ENCODE results near the gene ZBTB7C.

Gene ZBTB7C

DNA sequence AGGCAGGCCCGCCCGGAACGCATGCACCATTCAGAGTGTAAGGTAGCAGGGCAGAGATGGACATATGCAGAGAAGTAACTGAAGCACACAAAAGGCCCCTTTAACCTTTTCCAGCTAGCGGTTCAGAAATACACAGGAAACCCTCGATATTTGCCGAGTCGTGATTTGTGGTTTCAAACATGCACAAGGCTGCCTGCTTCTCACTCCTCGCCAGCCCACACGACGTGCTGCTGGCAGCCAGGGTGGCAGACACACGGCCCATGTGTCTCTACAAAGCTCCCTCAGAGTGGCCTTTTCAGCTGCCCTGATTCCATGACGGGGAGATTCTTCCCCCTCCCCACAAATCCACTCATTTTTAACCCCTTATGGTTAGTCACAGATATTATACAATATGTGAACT, 23.6 kb downstream of the ZBTB7C start:
- no peak for DNase-seq

- no peak for DNase-seq
Measured at GRCh38 chr18:48376934-48377333, 32.2 kb downstream of the ZBTB7C start.

- DNase-seq = no peak
Measured at GRCh38 chr18:48376406-48376805, 32.8 kb downstream of the ZBTB7C start.

DNA sequence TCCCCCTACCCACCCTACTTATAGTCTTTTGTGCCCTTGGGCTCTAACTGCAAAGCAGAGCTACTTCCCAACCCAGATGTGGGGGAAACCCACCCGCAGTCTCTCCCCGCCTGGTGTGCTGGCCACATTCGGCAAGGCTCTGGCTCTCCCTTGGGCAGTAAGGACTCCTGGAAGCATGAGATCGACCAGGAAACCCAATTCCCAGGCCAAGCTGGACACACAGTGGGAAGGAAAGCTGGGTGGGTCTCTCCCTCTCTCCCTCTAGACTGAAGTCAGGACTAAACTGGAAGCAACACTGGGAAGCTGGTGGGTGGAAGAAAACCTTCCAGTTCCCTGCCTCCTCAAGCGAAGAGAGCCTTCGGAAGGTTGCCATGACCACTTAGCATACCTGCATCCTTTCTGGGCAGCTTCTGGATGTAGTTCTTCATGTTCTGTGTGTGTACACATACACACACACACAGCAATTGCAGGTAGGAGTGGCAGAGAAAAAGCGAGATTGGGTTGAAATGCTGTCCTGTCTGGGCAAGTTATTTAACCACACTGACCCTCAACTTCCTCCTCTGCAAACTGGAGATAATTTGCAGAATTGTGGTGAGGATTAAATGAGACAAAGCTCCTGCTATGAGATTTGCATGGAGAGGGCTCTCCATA, 33.9 kb downstream of the ZBTB7C start:
- DNase-seq = no peak

DNA sequence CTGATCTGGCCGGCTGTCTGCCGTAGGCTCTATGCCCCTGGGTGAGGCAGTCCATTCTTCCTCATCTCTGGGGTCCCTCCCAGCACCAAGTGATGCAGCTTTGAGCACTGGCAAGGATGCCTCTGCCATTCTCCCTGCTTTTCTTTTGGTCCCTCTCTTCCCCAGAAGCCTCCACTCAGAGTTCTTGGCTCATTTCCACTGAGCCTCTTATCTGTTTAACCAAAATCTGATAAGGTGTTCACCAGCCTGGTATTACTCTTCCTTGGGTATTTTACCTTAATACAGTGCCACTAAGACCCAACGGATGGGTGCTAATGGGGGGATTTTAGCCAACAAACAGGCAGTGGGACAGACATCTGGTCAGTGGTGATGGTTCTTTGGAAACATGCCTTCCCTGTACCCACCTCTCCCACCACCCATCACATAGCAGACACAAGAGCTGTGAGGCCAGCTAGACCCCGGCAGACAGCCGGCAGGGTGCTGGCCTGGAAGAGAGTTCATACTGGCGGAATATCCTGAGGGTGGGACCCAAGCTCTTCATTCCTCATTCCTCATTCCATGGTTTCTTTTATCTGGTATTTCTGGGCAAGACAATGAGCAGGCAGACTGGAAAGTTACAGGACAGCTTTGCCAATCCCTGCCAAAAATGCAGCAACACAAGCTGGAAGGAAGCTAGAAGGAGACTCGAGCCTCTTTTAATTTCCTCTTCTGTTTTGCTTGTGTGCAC, 34.6 kb downstream of the ZBTB7C start:
- DNase-seq = no peak

GRCh38 chr18:48371854-48372602, 37.2 kb downstream of the ZBTB7C start:
- no peak for DNase-seq

- no peak for DNase-seq
Measured at GRCh38 chr18:48367557-48367956, 41.6 kb downstream of the ZBTB7C start.

GRCh38 chr18:48365965-48366364, 43.2 kb downstream of the ZBTB7C start:
- DNase-seq = no peak

DNA sequence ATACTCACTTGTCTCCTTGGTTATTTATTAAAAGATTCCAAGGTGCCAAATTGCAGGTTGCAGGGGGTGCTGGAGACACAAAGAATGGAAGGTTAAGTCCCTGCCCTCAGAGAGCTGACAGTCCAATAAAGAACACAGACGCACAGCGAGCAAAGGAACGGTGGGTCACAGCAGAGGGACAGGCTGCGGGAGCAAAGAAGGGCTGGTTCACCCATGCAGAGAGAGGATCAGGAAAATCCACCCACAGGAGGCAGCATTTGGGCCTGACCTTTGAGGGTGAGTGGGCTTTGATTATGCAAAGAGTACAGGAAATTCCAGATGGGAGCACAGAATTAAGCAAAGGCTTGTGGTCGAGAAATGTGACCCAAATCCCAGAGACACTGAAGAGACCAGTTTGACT, 45.0 kb downstream of the ZBTB7C start:
- no peak for DNase-seq

GRCh38 chr18:48363175-48363574, 46.0 kb downstream of the ZBTB7C start:
- no peak for DNase-seq

DNA sequence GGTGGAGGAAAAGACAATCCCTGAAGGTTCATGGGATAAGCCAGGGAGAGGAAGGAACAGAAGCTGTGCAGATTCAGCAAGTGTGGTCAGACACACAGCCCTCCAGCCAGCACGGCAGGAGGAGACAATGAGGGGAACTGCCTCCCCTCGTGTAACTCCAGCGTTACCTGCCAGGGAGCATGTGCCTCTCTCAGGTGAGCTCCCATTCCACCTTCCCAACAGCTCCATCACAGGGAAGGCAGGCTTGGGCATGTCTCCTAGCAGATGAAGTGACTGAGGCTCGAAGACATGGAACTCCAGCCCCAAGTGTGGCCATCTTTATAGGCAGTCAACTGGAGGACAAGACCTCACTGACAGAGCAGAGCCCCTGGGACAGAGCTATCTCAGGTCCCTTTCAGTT, 47.4 kb downstream of the ZBTB7C start:
- no peak for DNase-seq

- DNase-seq = no peak
Measured at GRCh38 chr18:48360376-48361021, 48.7 kb downstream of the ZBTB7C start.

- no peak for DNase-seq
Measured at GRCh38 chr18:48359626-48360025, 49.6 kb downstream of the ZBTB7C start.

DNA sequence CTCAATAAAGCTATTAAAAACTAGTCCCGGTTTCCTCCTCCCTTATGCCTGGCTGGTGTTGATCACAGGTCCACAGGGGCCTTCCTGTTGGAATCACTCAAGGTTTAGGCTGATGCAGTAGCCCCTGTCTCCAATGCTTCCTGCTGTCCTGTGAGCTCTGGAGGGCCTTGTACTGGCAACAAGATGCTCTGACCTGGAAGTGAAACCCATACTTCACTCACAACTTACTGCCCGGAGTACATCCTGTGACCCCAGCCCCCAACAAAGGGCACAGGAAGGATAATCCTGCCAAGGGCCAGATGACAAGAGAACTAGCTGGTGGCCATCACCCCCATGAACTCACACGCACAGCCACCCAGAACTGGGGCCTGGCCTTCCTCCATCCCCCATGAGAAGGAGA, 50.3 kb downstream of the ZBTB7C start:
- no peak for DNase-seq

DNA sequence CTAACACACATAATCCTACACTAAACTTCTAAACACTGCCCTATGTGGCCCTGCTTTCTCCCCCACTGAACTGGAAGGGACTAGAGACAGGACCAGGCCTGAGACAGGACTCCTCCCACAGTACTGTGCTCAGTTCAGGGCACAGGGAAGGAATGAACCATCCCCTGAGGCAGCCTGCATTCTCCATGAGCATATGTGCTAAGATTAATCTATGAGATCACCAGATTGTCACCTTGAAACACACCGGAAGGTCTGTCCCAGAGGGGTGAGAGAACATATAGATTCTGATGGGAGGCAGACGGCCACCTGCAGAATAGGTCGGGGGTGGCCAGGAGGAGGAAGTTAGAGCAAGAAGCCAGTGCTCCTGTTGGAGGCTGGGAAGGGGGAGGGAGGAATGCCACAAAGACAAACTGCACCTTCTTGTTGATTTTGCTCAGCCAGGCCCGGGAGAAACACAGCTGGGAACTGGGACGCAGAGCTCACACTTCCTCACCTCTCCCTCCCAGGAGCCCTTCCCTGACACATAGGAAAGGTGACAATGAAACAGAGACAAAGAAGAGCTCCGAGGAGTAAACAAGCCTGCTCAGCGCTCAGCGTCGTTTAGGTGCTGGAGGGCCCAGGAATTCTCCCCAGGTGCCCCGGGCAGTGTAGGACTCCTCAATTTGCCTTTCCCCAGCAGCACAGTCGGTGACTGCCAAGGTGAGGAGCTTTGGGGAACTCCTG, 52.1 kb downstream of the ZBTB7C start:
- DNase-seq = no peak

DNA sequence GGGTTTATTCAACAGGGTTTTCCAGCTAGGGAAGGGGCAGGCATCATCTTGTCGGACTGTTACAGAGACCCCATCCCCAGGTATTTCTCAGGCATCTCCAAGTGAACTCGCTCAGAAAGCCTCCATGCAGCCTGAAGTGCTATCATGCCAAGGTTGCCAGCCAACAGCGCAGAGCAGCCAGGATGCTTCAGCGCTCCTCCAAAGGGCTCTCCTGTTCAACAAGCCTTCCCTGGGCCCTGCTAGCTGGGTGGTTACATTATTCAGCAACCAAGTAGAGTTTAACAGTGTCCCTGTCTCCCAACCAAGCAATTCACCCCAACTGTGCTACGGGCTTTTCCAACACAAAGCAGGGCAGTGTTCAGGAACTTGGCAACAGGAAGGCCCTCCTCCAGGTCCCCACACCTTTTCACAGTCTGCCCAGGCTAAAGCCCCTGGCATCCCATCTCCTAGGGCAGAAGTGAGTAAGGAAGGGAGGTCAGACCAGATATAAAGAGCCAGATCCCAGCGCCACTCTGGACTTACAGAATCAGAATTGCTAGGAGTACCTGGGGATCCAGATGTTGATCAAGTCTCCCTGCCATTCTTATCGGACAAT, 52.9 kb downstream of the ZBTB7C start:
- no peak for DNase-seq

DNA sequence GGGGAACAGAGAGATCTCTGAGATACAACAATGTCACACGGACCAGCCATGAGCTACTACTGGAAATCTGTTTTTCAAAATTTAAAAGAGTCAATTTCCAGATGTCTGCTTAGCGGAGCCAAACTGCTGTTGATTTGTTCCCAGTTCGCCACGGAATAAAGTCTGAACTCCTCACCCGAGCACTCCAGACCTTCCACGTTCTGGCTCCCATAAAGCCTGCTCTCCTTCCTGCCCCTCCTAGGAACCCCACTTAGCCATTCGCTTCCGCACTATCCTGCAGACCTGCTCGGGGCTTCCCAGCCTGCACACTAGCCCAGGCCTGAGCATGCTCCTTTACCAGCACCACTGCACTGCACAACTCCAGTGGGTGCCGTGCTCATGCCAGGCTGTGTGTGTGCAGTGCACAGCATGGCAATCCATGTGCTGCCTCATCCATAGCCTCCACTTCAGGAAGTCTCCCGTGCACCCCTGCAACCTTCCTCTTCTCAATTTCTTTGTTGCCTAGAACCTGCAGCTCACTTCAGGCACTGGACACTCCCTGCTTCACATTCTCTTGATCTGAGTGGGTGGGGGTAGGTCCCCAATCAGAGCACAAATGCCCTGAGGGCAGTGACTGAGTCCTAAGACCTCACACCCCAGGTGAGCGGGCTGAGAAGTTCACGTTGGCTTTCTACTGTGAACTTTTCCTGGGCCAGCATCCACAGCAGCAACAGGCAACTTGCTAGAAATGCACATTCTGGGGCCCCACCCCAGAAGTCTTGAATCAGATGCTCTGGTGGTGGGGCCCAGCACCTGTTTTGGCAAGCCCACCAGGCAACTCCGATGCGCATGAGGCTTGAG, 53.7 kb downstream of the ZBTB7C start:
- no peak for DNase-seq

- no peak for DNase-seq
Measured at GRCh38 chr18:48354746-48355260, 54.4 kb downstream of the ZBTB7C start.

DNA sequence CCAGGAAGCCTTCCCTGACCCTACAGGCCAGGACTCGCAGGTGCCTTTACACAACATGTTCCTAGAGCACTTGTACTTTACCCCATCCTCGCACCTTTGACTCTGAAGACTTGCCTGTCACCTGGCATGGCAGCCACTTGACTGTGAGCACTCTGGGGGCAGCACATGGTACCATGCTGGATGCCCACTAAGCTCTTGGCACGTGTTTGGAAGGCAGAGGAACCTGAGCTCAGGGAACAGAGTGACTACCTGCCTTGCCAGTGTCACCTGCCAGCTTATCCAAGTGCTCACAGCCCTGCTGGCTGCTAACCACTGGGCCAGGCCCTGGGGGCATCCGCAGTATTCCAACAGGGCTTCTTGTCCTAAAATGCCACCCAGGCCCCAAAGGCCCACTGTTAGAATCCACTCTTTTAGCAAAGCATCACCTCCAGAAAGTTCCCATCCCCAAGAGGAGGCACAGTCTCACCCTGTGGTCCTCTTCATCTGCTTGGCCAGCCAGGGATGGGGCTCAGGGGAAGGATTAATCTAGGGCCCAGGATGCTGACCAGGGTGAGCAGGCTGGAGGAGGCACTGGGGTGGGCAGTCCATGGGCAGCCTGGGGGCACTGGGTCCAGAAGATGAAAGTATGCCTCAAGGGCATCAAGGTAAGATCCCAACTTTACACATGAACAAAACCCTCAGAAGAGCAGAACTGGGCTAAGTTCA, 57.0 kb downstream of the ZBTB7C start:
- DNase-seq = no peak

- DNase-seq = no peak
Measured at GRCh38 chr18:48351216-48352050, 57.8 kb downstream of the ZBTB7C start.

All from NCI-H524 treated with DMSO at 0.1 percent for 48 hours (cell line).